DMS53 treated with DMSO at 0.1 percent for 48 hours (cell line): Measurements from ENCODE around the gene SH3BGRL3.
"Not testable (repeated sequence)": the region's sequence is repeated elsewhere in the genome, so short reads cannot be mapped to it uniquely, and the experiment has no call there.

Source experiments
- DNase-seq: peaks from one replicate; lab custom pipeline; 2025; ENCODE audit not compliant: unreplicated experiment; lab: John Stamatoyannopoulos, UW

The SH3BGRL3 gene

GRCh38 chr1:26290122-26290881, 10.4 kb downstream of the SH3BGRL3 start:
- DNase-seq = no peak

GRCh38 chr1:26290882-26291261, 11.0 kb downstream of the SH3BGRL3 start:
- DNase-seq = no peak

GRCh38 chr1:26291433-26291832, 11.5 kb downstream of the SH3BGRL3 start:
- no peak for DNase-seq

GRCh38 chr1:26291939-26292338, 12.1 kb downstream of the SH3BGRL3 start:
- no peak for DNase-seq

- not testable (repeated sequence) for DNase-seq
These were observed 12.8 kb downstream of the SH3BGRL3 start for GRCh38 chr1:26292735-26293134.

GRCh38 chr1:26293911-26294463, 14.1 kb downstream of the SH3BGRL3 start:
- no peak for DNase-seq

- DNase-seq = no peak
These were observed 15.6 kb downstream of the SH3BGRL3 start for GRCh38 chr1:26295194-26296138.

GRCh38 chr1:26296340-26297056, 16.6 kb downstream of the SH3BGRL3 start:
- DNase-seq = no peak

GRCh38 chr1:26297057-26297790, 17.3 kb downstream of the SH3BGRL3 start:
- no peak for DNase-seq

GRCh38 chr1:26297791-26298124, 17.9 kb downstream of the SH3BGRL3 start:
- DNase-seq = no peak

- DNase-seq = no peak
These were observed 20.8 kb downstream of the SH3BGRL3 start for GRCh38 chr1:26300578-26301275.

- no peak for DNase-seq
These were observed 23.0 kb downstream of the SH3BGRL3 start for GRCh38 chr1:26302733-26303405.

GRCh38 chr1:26305667-26306289, 25.9 kb downstream of the SH3BGRL3 start:
- DNase-seq = no peak

GRCh38 chr1:26306290-26307229, 26.7 kb downstream of the SH3BGRL3 start, which contains the start of gene UBXN11:
UBXN11 (minus strand) TSS chr1:26306636; CDS start chr1:26302883, 3,753 bp downstream.
- peak; percentile 98 for DNase-seq

GRCh38 chr1:26307363-26307781, 27.5 kb downstream of the SH3BGRL3 start:
- no peak for DNase-seq

GRCh38 chr1:26307966-26308899, 28.3 kb downstream of the SH3BGRL3 start:
- DNase-seq = not testable (repeated sequence)

GRCh38 chr1:26314501-26314900, 34.6 kb downstream of the SH3BGRL3 start:
- DNase-seq = no peak
